Measurements from ENCODE around the gene LCN6.

GRCh38 chr9:136754626-136755301 is 6.4 kb upstream of the LCN6 start:
- TF ChIP-seq POLR2A (IDR thresholded peaks at IDR 0.05; ENCODE audit: low read length) (no peak), GATA1 (IDR thresholded peaks at IDR 0.05; ENCODE audit: low read depth, low read length) (no peak)

Data from erythroblast (primary cell).